ENCODE results near the gene ANKRD33B. TPM values are rescaled to one million over a fixed set of nuclear protein-coding genes. Genes with fewer than 3 reads are reported as not detected.

ANKRD33B gene
- polyA plus RNA-seq, 1 donor (not counting 4 experiments of a cell fraction or from before 2014, with no cell fraction given), result 1.9 TPM

DNA sequence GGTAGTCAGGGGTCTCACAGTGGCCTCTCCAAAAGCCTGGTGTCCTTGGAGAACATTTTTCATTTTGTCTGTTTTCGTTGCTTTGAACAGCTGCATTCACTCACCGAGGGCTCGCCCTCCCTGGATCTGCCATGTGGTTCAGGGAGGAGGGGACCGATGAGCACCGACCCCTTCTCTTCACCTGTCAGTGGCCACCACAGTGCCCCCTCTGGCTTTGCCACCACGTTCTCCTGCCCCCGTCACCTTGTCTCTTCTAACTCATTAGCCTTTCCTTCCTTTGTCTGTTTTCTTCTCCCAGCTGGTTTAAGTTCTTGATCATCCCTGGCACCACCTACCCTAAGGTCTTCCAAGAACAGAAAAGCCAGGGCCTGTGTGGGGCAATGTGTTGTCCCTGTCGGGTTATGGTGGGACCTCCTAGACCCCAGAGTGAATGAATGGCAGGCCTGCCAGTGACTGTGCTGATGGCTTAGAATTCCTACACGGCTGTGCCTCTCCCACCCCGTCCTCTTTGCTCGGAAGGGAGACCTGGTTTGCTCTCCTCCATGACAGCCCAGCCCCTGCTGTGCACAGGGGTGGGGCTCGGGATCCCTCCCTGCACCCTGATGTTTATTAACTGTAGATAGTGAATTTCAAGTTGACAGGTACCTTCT, 90.0 kb downstream of the ANKRD33B start:
- Histone ChIP-seq H3K9me1 (ENCODE audit: control insufficient read depth, extremely low read depth, insufficient read depth, low read length) (no peaks in the 10 kb centered on the region), H3K9ac (ENCODE audit: control insufficient read depth, extremely low read depth, insufficient read depth, low read length) (no peak overlapping the region), H3K79me2 (ENCODE audit: control insufficient read depth, insufficient read depth, low read length) (no peaks in the 10 kb centered on the region), H3K9me3 (ENCODE audit: control insufficient read depth, low read depth, low read length) (no peaks in the 10 kb centered on the region), H3K27me3 (ENCODE audit: control insufficient read depth, extremely low read depth, insufficient read depth, low read length) (no peaks in the 10 kb centered on the region), H3K36me3 (ENCODE audit: control insufficient read depth in 2 of 2, extremely low read depth in 1 of 2, insufficient read depth in 2 of 2, low read length in 2 of 2) (no peaks in the 10 kb centered on the region), H2AFZ (ENCODE audit: control insufficient read depth, low read length) (no peak overlapping the region), H4K20me1 (ENCODE audit: control insufficient read depth, extremely low read depth, insufficient read depth, low read length) (no peaks in the 10 kb centered on the region), H3K4me3 (ENCODE audit: control insufficient read depth in 2 of 3, extremely low read depth in 1 of 3, insufficient read depth in 2 of 3, low read depth in 1 of 3, low read length in 3 of 3) (no peak overlapping the region), H3K27ac (ENCODE audit: control insufficient read depth, insufficient read depth, low read length) (no peak overlapping the region), H3K4me2 (ENCODE audit: control insufficient read depth, extremely low read depth, insufficient read depth, low read depth, low read length) (no peak overlapping the region), H3K4me1 (ENCODE audit: control insufficient read depth, extremely low read depth, insufficient read depth, low read length) (no peaks in the 10 kb centered on the region)
- dilution Hi-C loops (cut with MboI; ENCODE audit: extremely low pct_ligation_motif_present, low sequenced_read_pairs), result no loop called here
- DNase-seq (ENCODE audit: low read depth, low spot score), result no peak
- no peak for TF ChIP-seq EZH2 (IDR thresholded peaks at IDR 0.05; ENCODE audit: low read length)
- TF ChIP-seq CTCF (optimal IDR thresholded peaks at IDR 0.05 in 1 of 3, IDR thresholded peaks at IDR 0.05 in 1 of 3, conservative IDR thresholded peaks at IDR 0.05 in 1 of 3; ENCODE audit: extremely low read depth in 1 of 3, insufficient read depth in 2 of 3, low read length in 3 of 3), result no peak
- FAIRE-seq, result no peak

DNA sequence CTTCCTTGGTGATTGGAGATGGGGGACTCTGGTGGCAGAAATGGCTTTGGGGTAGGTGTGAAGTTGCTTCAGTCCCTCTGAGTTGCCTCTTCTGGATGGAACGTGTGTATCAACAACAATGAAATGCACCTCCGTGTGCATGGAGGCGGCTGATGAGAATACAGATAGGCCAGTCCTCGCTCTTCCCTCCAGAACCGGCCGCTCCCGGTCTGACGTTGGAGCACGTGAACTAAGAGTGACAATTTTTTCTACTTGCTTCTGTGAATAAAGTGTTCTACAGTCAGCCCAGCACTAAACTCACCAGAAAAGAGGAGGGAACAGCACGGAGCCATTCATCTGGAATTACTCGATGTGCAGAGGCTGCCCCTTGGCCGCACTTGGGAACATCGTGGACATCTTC, 90.7 kb downstream of the ANKRD33B start:
- no peak overlapping the region for H3K9ac ChIP-seq (ENCODE audit: control insufficient read depth, extremely low read depth, insufficient read depth, low read length)
- H3K9me3 ChIP-seq (ENCODE audit: control insufficient read depth, low read depth, low read length), result no peaks in the 10 kb centered on the region
- H3K79me2 ChIP-seq (ENCODE audit: control insufficient read depth, insufficient read depth, low read length), result no peaks in the 10 kb centered on the region
- H3K4me3 ChIP-seq (ENCODE audit: control insufficient read depth in 2 of 3, extremely low read depth in 1 of 3, insufficient read depth in 2 of 3, low read depth in 1 of 3, low read length in 3 of 3), result no peak overlapping the region
- H2AFZ ChIP-seq (ENCODE audit: control insufficient read depth, low read length), result no peak overlapping the region
- no peak overlapping the region for H3K27ac ChIP-seq (ENCODE audit: control insufficient read depth, insufficient read depth, low read length)
- DNase-seq (ENCODE audit: low read depth, low spot score) (no peak), FAIRE-seq (no peak)
- no peaks in the 10 kb centered on the region for H3K36me3 ChIP-seq (ENCODE audit: control insufficient read depth in 2 of 2, extremely low read depth in 1 of 2, insufficient read depth in 2 of 2, low read length in 2 of 2)
- no peaks in the 10 kb centered on the region for H3K27me3 ChIP-seq (ENCODE audit: control insufficient read depth, extremely low read depth, insufficient read depth, low read length)
- no peak for TF ChIP-seq CTCF (optimal IDR thresholded peaks at IDR 0.05 in 1 of 3, IDR thresholded peaks at IDR 0.05 in 1 of 3, conservative IDR thresholded peaks at IDR 0.05 in 1 of 3; ENCODE audit: extremely low read depth in 1 of 3, insufficient read depth in 2 of 3, low read length in 3 of 3)
- dilution Hi-C loops (cut with MboI; ENCODE audit: extremely low pct_ligation_motif_present, low sequenced_read_pairs), result no loop called here
- H3K4me2 ChIP-seq (ENCODE audit: control insufficient read depth, extremely low read depth, insufficient read depth, low read depth, low read length), result no peak overlapping the region
- no peaks in the 10 kb centered on the region for H4K20me1 ChIP-seq (ENCODE audit: control insufficient read depth, extremely low read depth, insufficient read depth, low read length)
- H3K9me1 ChIP-seq (ENCODE audit: control insufficient read depth, extremely low read depth, insufficient read depth, low read length), result no peaks in the 10 kb centered on the region
- H3K4me1 ChIP-seq (ENCODE audit: control insufficient read depth, extremely low read depth, insufficient read depth, low read length), result no peaks in the 10 kb centered on the region

All from keratinocyte (primary cell).